Stimulated activated CD4-positive, alpha-beta T cell treated with anti-CD3 and anti-CD28 coated beads, Interleukin-15, amount 100 ng/mL, for 48 hours (primary cell): ENCODE measurements around the gene PPP1R15A.
"Not testable (repeated sequence)": the region's sequence is repeated elsewhere in the genome, so short reads cannot be mapped to it uniquely, and the experiment has no call there.

ENCODE experiments used
- DNase-seq, 2 donors: peaks; one replicate each; pipeline ENCODE4 v3.0.0-alpha.2; 2020; ENCODE audit warnings: low read depth in 2 of 2

Gene PPP1R15A

GRCh38 chr19:48872182-48872883, at the start of gene PPP1R15A:
TSS of gene PPP1R15A (plus strand) at chr19:48872421. CDS start at chr19:48873234, 813 bp downstream.
- peak; percentile 97 to 98 for DNase-seq

- no peak for DNase-seq
These were observed 49.7 kb upstream of the PPP1R15A start for GRCh38 chr19:48822514-48822913.

- DNase-seq = no peak
These were observed 45.6 kb upstream of the PPP1R15A start for GRCh38 chr19:48826606-48827020.

- no peak for DNase-seq
These were observed 42.1 kb upstream of the PPP1R15A start for GRCh38 chr19:48830088-48830487.

- no peak for DNase-seq
These were observed 41.3 kb upstream of the PPP1R15A start for GRCh38 chr19:48830965-48831364.

GRCh38 chr19:48833049-48833448, 39.2 kb upstream of the PPP1R15A start:
- no peak for DNase-seq

- DNase-seq = no peak
These were observed 38.2 kb upstream of the PPP1R15A start for GRCh38 chr19:48833977-48834376.

- DNase-seq = peak; percentile 86 to 94
These were observed 36.5 kb upstream of the PPP1R15A start for GRCh38 chr19:48835734-48836088.

- no peak for DNase-seq
These were observed 35.9 kb upstream of the PPP1R15A start, which contains the start of gene HSD17B14 for GRCh38 chr19:48836089-48837017. TSS of gene HSD17B14 (minus strand) at chr19:48836491. CDS start at chr19:48836411, 80 bp downstream.

- peak; percentile 70 to 71 for DNase-seq
These were observed 35.1 kb upstream of the PPP1R15A start for GRCh38 chr19:48837051-48837524.

GRCh38 chr19:48837687-48838086, 34.5 kb upstream of the PPP1R15A start:
- no peak for DNase-seq

- no peak for DNase-seq
These were observed 31.2 kb upstream of the PPP1R15A start for GRCh38 chr19:48841047-48841446.

- no peak for DNase-seq
These were observed 30.6 kb upstream of the PPP1R15A start for GRCh38 chr19:48841571-48841970.

- peak in 1 of 2 donors; percentile 38 for DNase-seq
These were observed 29.4 kb upstream of the PPP1R15A start for GRCh38 chr19:48842789-48843162.

- DNase-seq = no peak
These were observed 27.7 kb upstream of the PPP1R15A start for GRCh38 chr19:48844472-48844871.

GRCh38 chr19:48845384-48845783, 26.8 kb upstream of the PPP1R15A start:
- DNase-seq = no peak

GRCh38 chr19:48846659-48847058, 25.6 kb upstream of the PPP1R15A start:
- not testable (repeated sequence) for DNase-seq

GRCh38 chr19:48852292-48852691, 19.9 kb upstream of the PPP1R15A start:
- no peak for DNase-seq

GRCh38 chr19:48853483-48853882, 18.7 kb upstream of the PPP1R15A start:
- DNase-seq = no peak

- no peak for DNase-seq
These were observed 18.1 kb upstream of the PPP1R15A start for GRCh38 chr19:48854103-48854502.

- DNase-seq = no peak
These were observed 15.3 kb upstream of the PPP1R15A start for GRCh38 chr19:48856921-48857320.

- DNase-seq = peak; percentile 66 to 79
These were observed 13.1 kb upstream of the PPP1R15A start for GRCh38 chr19:48858984-48859710.
